ENCODE measurements around the gene DLAT.

The DLAT gene

DNA sequence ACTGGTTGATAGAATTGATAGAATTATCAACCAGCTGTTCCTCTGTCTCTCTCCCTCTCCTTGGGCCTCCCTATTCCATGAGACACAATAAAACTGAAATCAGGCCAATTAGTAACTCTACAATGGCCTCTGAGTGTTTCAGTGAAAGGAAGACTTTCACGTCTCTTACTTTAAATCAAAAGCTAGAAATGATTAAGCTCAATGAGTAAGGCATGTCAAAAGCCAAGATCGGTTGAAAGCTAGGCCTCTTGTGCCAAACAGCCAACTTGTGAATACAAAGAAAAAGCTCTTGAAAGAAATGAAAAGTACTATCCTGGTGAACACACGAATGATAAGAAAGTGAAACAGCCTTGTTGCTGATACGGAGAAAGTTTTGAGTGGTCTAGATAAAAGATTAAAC lies 32.0 kb downstream of the DLAT start:
- TF ChIP-seq, protein P1, sequence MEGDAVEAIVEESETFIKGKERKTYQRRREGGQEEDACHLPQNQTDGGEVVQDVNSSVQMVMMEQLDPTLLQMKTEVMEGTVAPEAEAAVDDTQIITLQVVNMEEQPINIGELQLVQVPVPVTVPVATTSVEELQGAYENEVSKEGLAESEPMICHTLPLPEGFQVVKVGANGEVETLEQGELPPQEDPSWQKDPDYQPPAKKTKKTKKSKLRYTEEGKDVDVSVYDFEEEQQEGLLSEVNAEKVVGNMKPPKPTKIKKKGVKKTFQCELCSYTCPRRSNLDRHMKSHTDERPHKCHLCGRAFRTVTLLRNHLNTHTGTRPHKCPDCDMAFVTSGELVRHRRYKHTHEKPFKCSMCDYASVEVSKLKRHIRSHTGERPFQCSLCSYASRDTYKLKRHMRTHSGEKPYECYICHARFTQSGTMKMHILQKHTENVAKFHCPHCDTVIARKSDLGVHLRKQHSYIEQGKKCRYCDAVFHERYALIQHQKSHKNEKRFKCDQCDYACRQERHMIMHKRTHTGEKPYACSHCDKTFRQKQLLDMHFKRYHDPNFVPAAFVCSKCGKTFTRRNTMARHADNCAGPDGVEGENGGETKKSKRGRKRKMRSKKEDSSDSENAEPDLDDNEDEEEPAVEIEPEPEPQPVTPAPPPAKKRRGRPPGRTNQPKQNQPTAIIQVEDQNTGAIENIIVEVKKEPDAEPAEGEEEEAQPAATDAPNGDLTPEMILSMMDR (IDR thresholded peaks at IDR 0.05; ENCODE audit: insufficient read depth, low read length, missing control alignments), result no peak
- no peak for DNase-seq (ENCODE audit: low read depth, low spot score)
- POLR2A ChIA-PET, result no interaction called here
- CTCF ChIA-PET, result interaction anchor here (0.8 kb wide), 1 partner anchor 14 kb away, joined by 3 read pairs; no protein-coding TSS in a partner anchor
- no peak overlapping the region for H3K4me3 ChIP-seq (ENCODE audit: low read depth, low read length)

DNA sequence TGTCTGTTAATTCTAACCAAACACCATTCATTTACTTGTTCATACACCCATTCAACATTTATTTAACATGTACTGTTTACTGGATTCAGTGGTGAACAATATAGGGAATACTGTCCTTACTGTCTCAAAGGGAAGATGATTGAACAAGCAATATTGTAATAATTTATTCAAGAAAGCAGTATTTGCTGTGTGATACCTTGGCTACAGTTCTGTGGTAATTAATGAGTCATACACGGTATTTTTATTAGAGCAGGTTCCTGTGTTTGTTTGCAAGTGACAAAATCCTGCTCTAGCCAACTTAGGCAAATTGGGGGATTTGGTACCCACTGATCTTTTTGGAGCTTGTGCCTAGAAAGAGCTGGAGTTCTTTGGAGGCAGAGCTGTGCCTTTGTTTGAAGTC lies 32.9 kb downstream of the DLAT start:
- no peak for DNase-seq (ENCODE audit: low read depth, low spot score)
- TF ChIP-seq, protein P1 (IDR thresholded peaks at IDR 0.05; ENCODE audit: insufficient read depth, low read length, missing control alignments), result no peak
- H3K4me3 ChIP-seq (ENCODE audit: low read depth, low read length), result no peak overlapping the region
- ChIA-PET POLR2A (no interaction called here), CTCF (no interaction called here)

DNA sequence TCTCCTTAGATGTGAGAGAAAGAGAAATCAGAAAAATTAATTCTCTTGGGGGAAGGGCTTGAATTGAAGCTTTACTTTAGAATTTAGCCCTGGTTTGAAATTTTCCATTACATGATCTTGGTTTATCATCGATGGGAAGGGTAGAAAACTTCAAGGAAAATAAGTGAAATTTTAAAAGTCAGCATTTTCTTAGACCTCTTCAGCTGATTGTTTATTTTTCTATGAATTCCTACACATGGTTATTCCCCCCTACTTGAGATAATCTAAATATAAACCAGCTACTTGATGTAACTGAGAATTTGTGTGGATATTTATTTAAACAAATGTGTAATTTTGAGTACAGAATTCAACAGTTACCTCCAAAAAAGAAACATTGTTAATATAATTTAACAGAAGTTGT lies 37.7 kb downstream of the DLAT start:
- ChIA-PET CTCF (interaction anchor here (1.0 kb wide), 1 partner anchor 27 kb away, joined by 3 read pairs; no protein-coding TSS in a partner anchor), POLR2A (interaction anchor here (0.6 kb wide), 1 partner anchor 158 kb away, joined by 4 read pairs; no protein-coding TSS in a partner anchor)
- H3K4me3 ChIP-seq (ENCODE audit: low read depth, low read length), result no peak overlapping the region
- no peak for DNase-seq (ENCODE audit: low read depth, low spot score)
- TF ChIP-seq, protein P1 (IDR thresholded peaks at IDR 0.05; ENCODE audit: insufficient read depth, low read length, missing control alignments), result no peak

DNA sequence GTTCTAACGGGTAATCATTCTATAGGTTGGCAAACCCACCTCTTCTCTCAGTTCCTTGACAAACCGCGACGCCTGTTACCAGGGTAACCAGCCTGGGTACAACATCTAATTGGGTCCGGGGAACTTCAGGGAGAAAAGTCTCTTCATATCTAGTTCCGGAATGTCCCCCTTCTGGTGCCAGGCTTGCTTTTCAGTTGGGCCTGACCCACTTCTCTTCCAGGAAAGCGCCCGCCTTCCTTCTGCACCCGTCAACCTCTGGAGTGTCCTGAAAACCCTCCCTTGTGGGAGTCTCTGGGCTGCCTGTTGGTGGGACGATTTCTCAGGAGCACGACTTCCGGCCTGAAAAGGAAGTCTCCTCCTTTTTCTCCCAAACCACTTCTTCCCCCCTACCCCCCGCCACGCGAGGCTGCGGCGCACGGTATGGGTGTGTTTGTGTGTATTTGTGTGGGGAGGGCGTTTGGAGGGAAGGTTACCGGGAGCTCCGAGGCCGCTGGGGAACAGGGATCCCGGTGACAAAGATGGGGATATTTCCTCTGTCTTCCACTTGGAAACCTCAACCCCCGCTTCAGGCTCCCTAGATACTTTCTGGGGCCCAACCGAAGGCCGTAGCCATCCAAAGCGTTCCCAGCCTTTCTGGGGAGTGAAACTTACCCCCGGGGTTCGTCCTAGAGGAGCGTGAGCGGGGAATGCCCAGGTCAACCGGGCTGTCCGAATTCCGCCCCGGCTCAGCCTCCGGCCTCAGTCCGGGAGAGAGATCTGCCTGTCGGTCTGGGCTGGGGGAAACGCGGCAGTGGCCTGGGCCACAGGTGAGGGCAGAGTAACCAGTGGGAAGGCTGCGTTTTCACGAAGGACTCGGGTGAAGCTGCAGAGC lies 49.0 kb downstream of the DLAT start, which contains the start of the genes NKAPD1 and PIH1D2:
Gene NKAPD1 (plus strand): TSS at position 359 of the 871 bp plus-strand sequence. CDS start 1,276 bp downstream, outside the sequence.
Gene PIH1D2 (minus strand): TSS at position 77 of the 871 bp plus-strand sequence. CDS start 843 bp downstream, outside the sequence.
- DNase-seq (ENCODE audit: low read depth, low spot score), result peak; percentile 51
- peak within 1 kb of the TSS; percentile 97 for H3K4me3 ChIP-seq (ENCODE audit: low read depth, low read length)
- TF ChIP-seq, protein P1 (IDR thresholded peaks at IDR 0.05; ENCODE audit: insufficient read depth, low read length, missing control alignments), result no peak
- POLR2A ChIA-PET, result interaction anchor here (0.9 kb wide), 1 partner anchor 12 kb away, joined by 4 read pairs; the partner anchor contains the start of genes SDHD and TIMM8B
- CTCF ChIA-PET, result interaction anchor here (1.0 to 4.5 kb wide), 2 partner anchors 13 to 203 kb away, joined by 4 to 13 read pairs; partner anchors contain the start of genes ALG9, SDHD and TIMM8B

DNA sequence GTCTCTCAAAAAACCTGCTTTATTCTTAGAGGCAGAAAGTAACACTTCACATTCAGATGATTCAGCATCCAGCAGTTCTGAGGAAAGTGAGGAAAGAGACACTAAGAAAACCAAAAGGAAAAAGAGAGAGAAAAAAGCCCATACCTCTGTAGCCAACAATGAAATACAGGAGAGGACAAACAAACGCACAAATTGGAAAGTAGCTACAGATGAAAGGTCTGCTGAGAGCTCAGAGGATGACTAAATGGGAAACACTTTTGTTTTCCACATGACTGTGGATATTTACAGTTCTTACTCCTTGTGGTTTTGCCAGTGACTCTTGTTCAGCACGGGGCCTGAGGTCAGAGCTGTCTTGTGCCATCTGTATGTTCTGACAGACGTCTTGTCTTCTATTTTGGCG lies 57.5 kb downstream of the DLAT start:
- H3K4me3 ChIP-seq (ENCODE audit: low read depth, low read length), result no peak overlapping the region
- DNase-seq (ENCODE audit: low read depth, low spot score), result peak; percentile 24
- ChIA-PET CTCF (interaction anchor here (1.1 to 2.1 kb wide), 3 partner anchors 10 to 197 kb away, joined by 3 to 7 read pairs (median 5); no protein-coding TSS in a partner anchor), POLR2A (no interaction called here)
- TF ChIP-seq, protein P1 (IDR thresholded peaks at IDR 0.05; ENCODE audit: insufficient read depth, low read length, missing control alignments), result no peak

Measured in AG04449 (cell line).